Activated CD4-positive, alpha-beta T cell treated with anti-CD3 and anti-CD28 coated beads, Interleukin-2, amount 50 U/mL, for 24 hours (primary cell): ENCODE measurements around the gene SH3GLB1.
"Not testable (repeated sequence)": the region's sequence is repeated elsewhere in the genome, so short reads cannot be mapped to it uniquely, and the experiment has no call there.

Experiments used
- DNase-seq, 2 donors: peaks; one replicate each; pipeline ENCODE4 v3.0.0-alpha.2; 2020; ENCODE audit warnings: low read depth in 1 of 2, low spot score in 1 of 2

Gene SH3GLB1

DNA sequence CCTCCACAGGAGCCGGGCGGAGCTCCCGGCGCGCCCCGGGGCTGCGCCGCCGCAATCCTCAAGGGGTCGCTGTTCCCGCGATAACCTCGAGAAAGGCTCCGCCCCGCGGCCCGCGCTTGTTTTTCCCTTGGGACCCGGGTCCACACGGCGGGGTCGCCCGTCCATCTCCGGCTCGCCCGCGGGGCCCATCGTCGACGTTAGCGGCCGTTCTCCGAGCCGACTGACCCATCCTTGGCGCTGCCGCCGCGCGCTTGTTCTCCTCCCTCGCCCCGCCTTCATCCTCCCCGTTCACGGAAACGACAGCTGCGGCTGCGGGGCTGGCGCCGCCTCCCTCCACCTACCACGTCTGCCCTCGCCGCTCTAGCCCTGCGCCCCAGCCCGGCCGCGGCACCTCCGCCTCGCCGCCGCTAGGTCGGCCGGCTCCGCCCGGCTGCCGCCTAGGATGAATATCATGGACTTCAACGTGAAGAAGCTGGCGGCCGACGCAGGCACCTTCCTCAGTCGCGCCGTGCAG, at the start of gene SH3GLB1:
Gene SH3GLB1 (plus strand): TSS at position 119 of the 514 bp plus-strand sequence. CDS start 324 bp downstream, at position 443.
- DNase-seq = peak; percentile 80 to 95

DNA sequence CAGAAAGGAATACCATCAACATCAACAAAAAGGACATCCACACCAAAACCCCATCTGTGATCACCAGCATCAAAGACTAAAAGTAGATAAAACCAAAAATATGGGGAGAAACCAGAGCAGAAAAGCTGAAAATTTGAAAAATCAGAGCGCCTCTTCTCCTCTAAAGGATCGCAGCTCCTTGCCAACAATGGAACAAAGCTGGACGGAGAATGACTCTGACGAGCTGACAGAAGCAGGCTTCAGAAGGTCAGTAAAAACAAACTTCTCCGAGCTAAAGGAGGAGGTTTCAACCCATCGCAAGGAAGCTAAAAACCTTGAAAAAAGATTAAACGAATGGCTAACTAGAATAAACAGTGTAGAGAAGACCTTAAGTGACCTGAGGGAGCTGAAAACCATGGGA, 46.0 kb upstream of the SH3GLB1 start:
- not testable (repeated sequence) for DNase-seq

DNA sequence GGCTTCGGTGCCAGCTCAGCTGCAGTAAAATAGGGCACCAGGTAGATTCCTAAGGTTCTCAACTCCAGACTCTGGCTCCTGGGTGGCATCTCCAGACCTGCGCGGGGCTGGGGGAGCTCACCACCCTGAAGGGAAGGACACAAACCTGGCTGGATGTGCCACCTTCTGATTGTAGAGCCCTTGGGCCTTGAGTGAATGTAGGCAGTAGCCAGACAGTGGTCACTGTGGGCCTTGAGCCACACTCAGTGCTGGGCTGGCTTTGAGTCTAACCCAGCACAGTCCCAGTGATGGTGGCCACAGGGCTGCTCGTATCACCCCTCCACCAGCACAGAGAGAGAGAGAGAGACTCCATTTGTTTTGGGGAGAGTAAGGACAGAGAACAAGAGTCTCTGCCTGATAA, 38.0 kb upstream of the SH3GLB1 start:
- no peak for DNase-seq

DNA sequence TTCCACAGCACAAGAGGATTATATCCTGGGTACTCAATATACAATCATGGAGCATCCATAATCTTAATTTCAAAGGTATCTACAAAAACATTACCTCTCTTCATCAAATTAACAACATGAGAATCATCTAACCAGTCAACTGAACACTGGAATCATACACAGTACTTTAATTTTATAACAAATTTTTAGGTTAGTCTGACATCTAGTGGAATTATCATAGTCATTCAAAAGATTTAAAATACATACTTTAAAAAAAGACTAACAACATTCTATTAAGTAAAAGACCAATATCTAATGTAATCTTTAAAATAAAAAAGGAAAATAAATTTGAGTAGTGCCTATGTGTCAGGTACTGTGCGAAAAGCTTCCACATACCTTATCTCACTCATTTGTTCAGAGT, 16.8 kb upstream of the SH3GLB1 start:
- DNase-seq = no peak

GRCh38 chr1:86692641-86693040, 11.7 kb upstream of the SH3GLB1 start:
- DNase-seq = no peak

DNA sequence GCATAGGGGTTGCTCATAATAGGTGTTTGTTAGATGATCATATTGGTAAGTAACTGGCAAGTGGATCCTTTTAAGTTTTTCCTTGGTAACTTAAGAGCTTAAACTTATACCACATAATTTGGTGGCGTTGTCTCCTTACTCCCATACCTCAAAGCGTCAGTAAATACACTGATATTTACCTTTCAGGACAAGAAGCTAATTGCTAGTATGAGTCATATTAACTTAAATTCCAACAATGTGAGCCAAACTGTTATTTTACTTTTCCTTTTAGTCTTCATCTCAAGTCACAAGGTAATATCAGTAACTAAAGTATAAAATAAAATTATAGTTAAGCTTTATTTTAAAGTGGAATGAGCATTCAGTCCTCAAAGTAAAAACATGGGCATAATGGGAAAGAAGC, 9.0 kb upstream of the SH3GLB1 start:
- DNase-seq = no peak

DNA sequence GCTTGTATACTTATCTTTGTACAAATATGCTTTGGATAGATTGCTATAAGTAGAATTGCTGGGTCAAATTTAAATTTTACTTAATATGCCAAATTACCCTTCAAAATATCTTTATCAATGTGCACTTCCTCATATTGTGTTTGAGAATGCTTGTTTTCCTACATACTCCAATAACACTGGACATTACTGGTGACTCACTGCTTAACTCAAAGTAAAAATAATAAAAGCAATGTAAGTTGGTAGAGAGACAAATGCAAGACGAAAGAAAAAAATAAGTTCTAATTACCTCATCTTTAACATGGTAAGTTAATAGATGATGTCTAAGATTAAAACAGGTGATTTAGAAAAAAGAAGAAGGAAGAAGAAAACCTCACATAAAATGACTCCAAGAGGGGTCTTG, 7.9 kb upstream of the SH3GLB1 start:
- DNase-seq = no peak

- DNase-seq = no peak
Observed at GRCh38 chr1:86699186-86699585, 5.2 kb upstream of the SH3GLB1 start.

- no peak for DNase-seq
Observed at GRCh38 chr1:86701731-86702130, 2.6 kb upstream of the SH3GLB1 start.

- DNase-seq = not testable (repeated sequence)
Observed at GRCh38 chr1:86702954-86703494, 1.4 kb upstream of the SH3GLB1 start.

DNA sequence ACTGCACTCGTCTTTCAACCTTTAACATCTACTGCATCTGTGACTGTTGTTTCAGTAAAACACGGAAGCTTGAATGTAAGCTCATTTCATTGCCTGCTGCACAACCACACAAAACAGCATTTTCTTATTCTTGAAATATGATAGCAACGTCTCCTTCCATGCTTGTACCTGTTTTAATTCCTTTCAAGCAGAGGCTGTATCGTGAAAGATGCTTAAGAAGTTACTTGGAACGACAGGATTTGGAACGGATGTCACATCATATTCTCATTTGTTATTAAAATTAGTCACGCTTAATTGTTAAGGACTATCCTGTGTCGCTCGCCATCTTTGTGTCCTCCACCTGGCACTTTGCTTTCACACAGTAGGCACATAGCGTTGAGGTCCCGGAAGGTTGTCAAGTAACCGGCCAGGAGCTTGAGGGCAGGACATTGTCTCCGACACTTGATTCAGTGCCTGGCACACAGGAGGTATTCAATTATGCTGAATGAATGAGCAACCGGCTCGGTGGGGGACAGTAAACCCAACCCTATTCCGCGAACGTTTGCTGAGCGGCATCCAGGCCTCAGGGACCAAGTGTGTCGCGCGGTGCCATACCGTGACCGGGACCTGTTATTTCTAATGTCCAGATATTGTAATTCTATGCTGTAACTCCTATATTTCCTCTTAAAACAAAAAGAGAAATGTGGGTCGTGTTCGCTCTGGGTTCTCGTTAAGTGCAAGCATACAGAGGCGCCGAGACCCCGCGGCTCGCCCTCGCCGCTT, 499 bp upstream of the SH3GLB1 start:
- DNase-seq = peak in 1 of 2 donors; percentile 40

- peak in 1 of 2 donors; percentile 10 for DNase-seq
Observed at GRCh38 chr1:86704972-86705664, 742 bp downstream of the SH3GLB1 start.

GRCh38 chr1:86705665-86705985, 1.2 kb downstream of the SH3GLB1 start:
- no peak for DNase-seq

- no peak for DNase-seq
Observed at GRCh38 chr1:86706018-86706635, 1.8 kb downstream of the SH3GLB1 start.

DNA sequence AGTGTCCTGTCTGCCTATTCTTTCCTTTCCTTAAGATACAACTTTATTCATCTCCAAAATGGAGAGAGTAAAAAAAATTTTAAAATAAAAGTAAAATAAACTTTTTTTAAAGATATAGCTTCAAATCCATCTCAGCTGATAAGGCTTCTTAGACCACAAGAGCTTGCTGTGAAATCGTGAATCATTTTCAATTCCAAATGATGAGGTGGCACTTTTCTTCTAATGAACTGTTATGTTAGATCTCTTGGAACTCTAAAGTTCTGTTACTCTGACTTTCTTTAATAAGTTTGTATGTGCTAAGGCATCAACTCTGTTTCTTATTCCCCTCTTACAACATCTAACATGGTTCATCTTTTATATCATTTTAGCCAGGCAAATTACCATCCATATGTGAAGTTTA, 4.5 kb downstream of the SH3GLB1 start:
- no peak for DNase-seq

- DNase-seq = no peak
Observed at GRCh38 chr1:86712088-86712860, 7.9 kb downstream of the SH3GLB1 start.

DNA sequence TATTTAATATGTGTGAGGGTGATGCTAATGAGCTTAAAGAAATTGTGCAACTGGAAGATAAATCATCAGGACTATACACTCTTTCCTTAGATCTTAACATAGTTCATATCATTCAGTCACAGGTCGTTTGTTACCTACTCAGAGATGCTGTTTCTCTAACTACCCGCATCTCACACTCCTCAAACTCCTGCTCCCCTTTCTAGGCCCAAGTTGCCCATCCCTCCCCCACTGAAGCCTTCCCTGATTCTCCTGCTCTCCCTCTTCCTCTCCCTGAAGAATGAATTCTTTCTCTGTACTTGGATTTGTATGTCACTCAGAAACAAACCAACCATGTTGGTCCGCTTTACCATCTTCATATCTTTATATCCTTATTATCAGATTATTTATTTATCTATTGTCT, 9.1 kb downstream of the SH3GLB1 start:
- no peak for DNase-seq

GRCh38 chr1:86714159-86714558, 9.8 kb downstream of the SH3GLB1 start:
- DNase-seq = no peak

DNA sequence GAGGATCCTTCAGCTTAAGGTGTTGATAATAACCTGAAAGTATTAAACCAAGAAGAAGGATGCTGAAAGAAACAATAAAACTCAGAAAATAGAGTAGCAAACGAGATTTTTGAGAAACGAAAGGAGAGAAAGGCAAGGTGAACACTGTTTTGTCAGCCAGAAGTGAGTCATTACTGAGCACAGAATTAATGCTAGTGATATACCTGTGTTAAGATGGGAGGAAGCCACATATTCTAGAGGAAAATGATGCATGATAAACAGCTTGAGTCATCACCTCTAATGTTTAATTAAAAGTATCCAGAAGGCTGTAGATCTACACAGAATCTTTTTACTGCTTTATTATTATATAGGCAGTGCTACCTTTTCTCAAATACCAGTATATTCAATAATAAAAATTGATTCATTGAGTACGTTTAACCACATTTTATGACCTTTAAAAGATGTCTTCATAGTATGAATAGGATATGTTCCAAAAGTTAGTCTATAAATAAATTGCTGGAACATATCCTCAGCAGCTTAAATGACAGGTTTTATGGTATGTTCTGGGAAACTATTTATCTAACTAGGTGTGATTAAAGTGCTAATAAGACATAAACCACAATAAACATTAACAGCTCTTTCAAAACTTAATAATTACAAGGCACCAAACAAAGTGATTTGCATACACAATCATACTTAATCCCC, 10.3 kb downstream of the SH3GLB1 start:
- DNase-seq = no peak

DNA sequence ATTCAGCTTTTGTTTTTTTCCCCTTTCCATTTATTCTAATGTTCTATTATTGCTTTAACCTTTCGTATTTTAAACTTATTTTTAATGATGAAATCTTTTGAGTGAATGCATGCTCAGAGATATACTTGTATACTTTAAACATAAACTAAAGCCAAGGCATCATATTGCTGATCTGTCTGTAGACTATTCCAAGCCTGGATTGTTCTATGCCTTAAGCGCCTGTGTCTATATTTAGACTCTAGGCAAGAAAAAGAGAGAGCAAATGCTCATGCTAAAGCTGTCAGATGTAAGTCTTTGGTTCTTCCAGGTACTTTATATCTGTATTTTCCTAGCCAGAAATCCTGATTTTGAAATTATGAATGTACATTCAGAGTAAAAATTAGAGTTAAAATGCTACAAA, 14.4 kb downstream of the SH3GLB1 start:
- DNase-seq = no peak

GRCh38 chr1:86731416-86731815, 27.0 kb downstream of the SH3GLB1 start:
- DNase-seq = no peak
